GM12878 (cell line): ENCODE results near the gene ARHGAP15. TPM values are rescaled to one million over a fixed set of nuclear protein-coding genes. Genes with fewer than 3 reads are reported as not detected.

Experiments used
- ATAC-seq: fragments of 200-7000 bp; cut with Tn5 transposase; 3 replicates; pipeline ENCODE4 v1.9.1; 2020; ENCODE audit warnings: mild to moderate bottlenecking, moderate library complexity
- BruUV-seq: library from RNA; stranded (reverse); fragments of 400-500 nt; replicated peaks from 2 replicates; lab custom pipeline; 2021; lab: Mats Ljungman, UMichigan
- CTCF ChIA-PET: fragments of 300-600 bp; sonication (Branson Sonifier 250); formaldehyde crosslinking; extraction: SDS; loops from one replicate; lab custom pipeline; 2021; ENCODE audit warnings: inconsistent platforms; lab: Yijun Ruan, JAX
- POLR2A ChIA-PET: fragments of 350-600 bp; formaldehyde crosslinking; extraction: SDS; loops from one replicate; lab custom pipeline; 2021; ENCODE audit warnings: inconsistent platforms; lab: Charles Lee
- RAD21 ChIA-PET: fragments of 300-600 bp; sonication (Branson Sonifier 250); formaldehyde crosslinking; loops from one replicate; lab custom pipeline; 2023; ENCODE audit warnings: antibody characterized with exemption; ENCODE audit not compliant: unreplicated experiment; lab: Charles Lee
- SMC1A ChIA-PET: fragments of 300-600 bp; sonication (Branson Sonifier 250); formaldehyde crosslinking; loops from one replicate; lab custom pipeline; 2023; ENCODE audit not compliant: unreplicated experiment, uncharacterized antibody; lab: Charles Lee
- DNase-seq: peaks from one replicate; pipeline ENCODE4 v3.0.0-alpha.2; 2011; ENCODE audit warnings: low read depth, low spot score
- FAIRE-seq: peaks from 3 replicates; lab custom pipeline; 2011; peaks lifted over from hg19 to GRCh38; lab: Jason Lieb, UNC
- H2AFZ ChIP-seq: 2 replicates; pipeline ENCODE4 v1.6.0; 2011; ENCODE audit warnings: low read depth, low read length, control low read depth; ENCODE audit not compliant: control insufficient read depth
- H3K27ac ChIP-seq: 2 replicates; pipeline ENCODE4 v1.5.1; 2011; ENCODE audit warnings: control low read depth; ENCODE audit not compliant: control insufficient read depth, insufficient read depth
- H3K27me3 ChIP-seq, 2 experiments: replicated peaks in 1 of 2; 2 replicates each; pipeline versions ENCODE4 v1.6.0 to v1.6.1; 2011; ENCODE audit warnings: low read length in 1 of 2; ENCODE audit not compliant: control insufficient read depth in 2 of 2, insufficient read depth in 2 of 2
- H3K36me3 ChIP-seq, 2 experiments: 2 replicates each; pipeline ENCODE4 v1.5.1; 2011; ENCODE audit warnings: low read length in 1 of 2; ENCODE audit not compliant: control insufficient read depth in 2 of 2, insufficient read depth in 2 of 2
- H3K4me1 ChIP-seq: 2 replicates; pipeline ENCODE4 v1.6.1; 2011; ENCODE audit warnings: mild to moderate bottlenecking, low read length, moderate library complexity, mixed read lengths; ENCODE audit not compliant: control insufficient read depth, insufficient read depth
- H3K4me2 ChIP-seq: 2 replicates; pipeline ENCODE4 v1.6.0; 2011; ENCODE audit warnings: control low read depth; ENCODE audit not compliant: control insufficient read depth, insufficient read depth
- H3K4me3 ChIP-seq: fragments of 200-600 bp; sonication (generic); 2 replicates; pipeline ENCODE4 v1.5.1; 2016
- H3K79me2 ChIP-seq: 2 replicates; pipeline ENCODE4 v1.6.0; 2011; ENCODE audit warnings: low read length; ENCODE audit not compliant: control insufficient read depth, insufficient read depth
- H3K9ac ChIP-seq: 2 replicates; pipeline ENCODE4 v1.8.0; 2011; ENCODE audit warnings: low read length, control low read depth, mixed read lengths; ENCODE audit not compliant: control insufficient read depth, insufficient read depth
- H3K9me3 ChIP-seq: replicated peaks from 3 replicates; pipeline ENCODE4 v1.5.1; 2011; ENCODE audit warnings: mild to moderate bottlenecking, low read length; ENCODE audit not compliant: control insufficient read depth, insufficient read depth
- H4K20me1 ChIP-seq: 2 replicates; pipeline ENCODE4 v1.6.0; 2011; ENCODE audit not compliant: control insufficient read depth, insufficient read depth
- ATF3 ChIP-seq: IDR thresholded peaks from 2 replicates; pipeline ENCODE4 v1.6.1; 2011; ENCODE audit warnings: low read depth, mild to moderate bottlenecking, low read length, moderate library complexity, borderline replicate concordance; ENCODE audit errors: extremely low read depth
- BMI1 ChIP-seq: fragments of 450-650 bp; IDR thresholded peaks from 2 replicates; pipeline ENCODE4 v1.6.1; 2016; ENCODE audit warnings: mild to moderate bottlenecking, moderate library complexity, borderline replicate concordance
- CREB1 ChIP-seq: IDR thresholded peaks from 2 replicates; pipeline ENCODE4 v1.6.1; 2012; ENCODE audit warnings: low read depth, mild to moderate bottlenecking, inconsistent platforms
- FOXM1 ChIP-seq: IDR thresholded peaks from 2 replicates; pipeline ENCODE4 v1.6.1; 2012; ENCODE audit warnings: low read depth, mild to moderate bottlenecking, inconsistent platforms, low read length, moderate library complexity
- HDGF ChIP-seq: fragments of 450-650 bp; IDR thresholded peaks from 2 replicates; pipeline ENCODE4 v1.6.1; 2016; ENCODE audit warnings: antibody characterized with exemption
- LARP7 ChIP-seq: fragments of 450-650 bp; IDR thresholded peaks from 2 replicates; pipeline ENCODE4 v1.6.1; 2017; ENCODE audit warnings: mild to moderate bottlenecking
- MTA2 ChIP-seq: fragments of 450-650 bp; IDR thresholded peaks from 2 replicates; pipeline ENCODE4 v1.6.1; 2016; ENCODE audit warnings: low read depth, mild to moderate bottlenecking, moderate library complexity
- PAX8 ChIP-seq: fragments of 450-650 bp; IDR thresholded peaks from 2 replicates; pipeline ENCODE4 v1.6.1; 2017; ENCODE audit warnings: mild to moderate bottlenecking, moderate library complexity
- SMAD1 ChIP-seq: fragments of 450-650 bp; IDR thresholded peaks from 2 replicates; pipeline ENCODE4 v1.6.1; 2018; ENCODE audit warnings: mild to moderate bottlenecking, low read depth; ENCODE audit not compliant: partially characterized antibody
- SMAD5 ChIP-seq: IDR thresholded peaks from 2 replicates; pipeline ENCODE4 v1.6.1; 2016; ENCODE audit warnings: antibody characterized with exemption, low read depth
- ZNF217 ChIP-seq: fragments of 450-650 bp; IDR thresholded peaks from 2 replicates; pipeline ENCODE4 v1.6.1; 2017; ENCODE audit warnings: antibody characterized with exemption, mild to moderate bottlenecking
- ZNF622 ChIP-seq: fragments of 450-650 bp; IDR thresholded peaks from 2 replicates; pipeline ENCODE4 v1.6.1; 2017; ENCODE audit warnings: mild to moderate bottlenecking, inconsistent platforms
- WGBS: methylation state at CpG from one replicate; pipeline ENCODE4 v1.1.6; 2016; ENCODE audit warnings: low lambda C conversion rate; ENCODE audit not compliant: insufficient replicate concordance, insufficient coverage; ENCODE audit errors: missing lambda C conversion rate; 5-methylcytosine and 5-hydroxymethylcytosine counted together
- in situ Hi-C: fragments of 300-500 bp; cut with MboI; formaldehyde crosslinking; loops from 9 replicates; pipeline ENCODE4 v1.14.3; 2018; ENCODE audit warnings: mixed read lengths
- intact Hi-C: fragments of 100-400 bp; cut with micrococcal nuclease; formaldehyde crosslinking; loops from one replicate; pipeline ENCODE4 v1.14.2; 2022; ENCODE audit not compliant: unreplicated experiment
- polyA plus RNA-seq, 11 experiments: library from polyadenylated mRNA; depleted of rRNA in 4 of 11; unstranded in 6 of 11; stranded (reverse) in 5 of 11; fragments of >200 nt; fragmentation: Nextera tagmentation in 4 of 11; fragmentation: Illumina TruSeq in 1 of 11; extraction: Ambion mirVana in 4 of 11; extraction: Trizol in 1 of 11; gene quantifications; 1 replicate in 1 of 11; 2 replicates in 10 of 11; pipeline versions ENCODE4 v1.2.1 to v1.2.3, GENCODE V29; 2011 to 2016; ENCODE audit warnings: inconsistent platforms in 2 of 11, missing spikeins in 2 of 11, low read depth in 1 of 11
- total RNA-seq, 4 experiments: library from RNA; depleted of rRNA in 3 of 4; stranded (reverse); fragments of >200 nt in 3 of 4; fragmentation: Illumina TruSeq in 1 of 4; extraction: Trizol in 1 of 4; gene quantifications; 2 replicates each; pipeline versions ENCODE4 v1.2.1 to v1.2.3, GENCODE V29; 2013 to 2021

The ARHGAP15 gene
- total and polyA plus RNA-seq, 10 of the 15 experiments (the other 5 are each of a cell fraction or from before 2014, with no cell fraction given), result 38.0 to 92.6 (median 66.7) TPM

GRCh38 chr2:143429932-143430679 is 300.9 kb downstream of the ARHGAP15 start:
- ChIA-PET CTCF (no interaction called here), RAD21 (no interaction called here), SMC1A (no interaction called here), POLR2A (no interaction called here)
- Histone ChIP-seq H3K9me3 (no peaks in the 10 kb centered on the region), H3K4me3 (no peak overlapping the region), H3K36me3 (no peaks in the 10 kb centered on the region; a peak in 1 of 4 replicates), H3K27ac (no peak overlapping the region), H3K9ac (no peak overlapping the region), H3K79me2 (no peaks in the 10 kb centered on the region), H3K4me1 (no peaks in the 10 kb centered on the region), H3K4me2 (no peak overlapping the region), H2AFZ (no peak overlapping the region), H4K20me1 (no peaks in the 10 kb centered on the region), H3K27me3 (no peaks in the 10 kb centered on the region)
- in situ Hi-C loops (no loop called here), intact Hi-C loops (no loop called here)
- no peak for DNase-seq
- TF ChIP-seq ZNF622 (no peak), ATF3 (no peak), FOXM1 (no peak), PAX8 (no peak), SMAD5 (no peak)
- WGBS, result 100% methylated on average over 1 of the region's 1 CpG
- ATAC-seq, result no peak
- BruUV-seq, result no TSS peak
- no peak for FAIRE-seq

- Histone ChIP-seq H3K4me1 (no peaks in the 10 kb centered on the region), H3K9ac (no peak overlapping the region), H3K9me3 (no peaks in the 10 kb centered on the region), H3K36me3 (no peaks in the 10 kb centered on the region; a peak in 1 of 4 replicates), H4K20me1 (no peaks in the 10 kb centered on the region), H3K79me2 (no peaks in the 10 kb centered on the region), H3K4me2 (no peak overlapping the region), H3K27me3 (no peaks in the 10 kb centered on the region), H3K27ac (no peak overlapping the region), H3K4me3 (no peak overlapping the region), H2AFZ (no peak overlapping the region)
- TF ChIP-seq LARP7 (no peak), SMAD5 (no peak), BMI1 (no peak), MTA2 (no peak), ZNF217 (no peak), HDGF (no peak), CREB1 (no peak), SMAD1 (no peak)
- FAIRE-seq (no peak), ATAC-seq (no peak), DNase-seq (no peak)
- no TSS peak for BruUV-seq
- ChIA-PET POLR2A (no interaction called here), SMC1A (interaction anchor here (0.6 kb wide), 1 partner anchor 20 kb away, joined by 3 read pairs; no protein-coding TSS in a partner anchor), CTCF (interaction anchor here (0.6 kb wide), 1 partner anchor 67 kb away, joined by 4 read pairs; no protein-coding TSS in a partner anchor), RAD21 (no interaction called here)
- intact Hi-C loops, result no loop called here
- in situ Hi-C loops, result no loop called here
- 94% methylated on average over 2 of the region's 2 CpGs for WGBS
Measured at GRCh38 chr2:143431316-143431715, 302.1 kb downstream of the ARHGAP15 start.
